Dendritic cell treated with granulocyte-macrophage colony-stimulating factor and Interleukin-4, amounts not matched to agents 40 ng/mL and 50 ng/mL, for 4 days (primary cell): Measurements from ENCODE around the gene ADAMTSL3.
"Not testable (repeated sequence)": the region's sequence is repeated elsewhere in the genome, so short reads cannot be mapped to it uniquely, and the experiment has no call there.

Experiments
- H3K27ac Mint-ChIP-seq: one replicate; pipeline ENCODE4 v1.8.0; 2022; ENCODE audit warnings: mild to moderate bottlenecking, mixed read lengths
- H3K27me3 Mint-ChIP-seq: one replicate; pipeline ENCODE4 v1.8.0; 2022; ENCODE audit warnings: mild to moderate bottlenecking, mixed read lengths
- H3K36me3 Mint-ChIP-seq: one replicate; pipeline ENCODE4 v1.8.0; 2022; ENCODE audit warnings: low read depth, mixed read lengths
- H3K4me1 Mint-ChIP-seq: one replicate; pipeline ENCODE4 v1.8.0; 2022; ENCODE audit warnings: low read depth, mixed read lengths
- H3K4me3 Mint-ChIP-seq: one replicate; pipeline ENCODE4 v1.8.0; 2022; ENCODE audit warnings: mild to moderate bottlenecking, moderate library complexity, mixed read lengths
- H3K9me3 Mint-ChIP-seq: one replicate; pipeline ENCODE4 v1.8.0; 2022; ENCODE audit warnings: mixed read lengths
- intact Hi-C: fragments of 100-400 bp; cut with micrococcal nuclease; formaldehyde crosslinking; loops from one replicate; pipeline ENCODE4 v1.15.0; 2022

Gene ADAMTSL3

DNA sequence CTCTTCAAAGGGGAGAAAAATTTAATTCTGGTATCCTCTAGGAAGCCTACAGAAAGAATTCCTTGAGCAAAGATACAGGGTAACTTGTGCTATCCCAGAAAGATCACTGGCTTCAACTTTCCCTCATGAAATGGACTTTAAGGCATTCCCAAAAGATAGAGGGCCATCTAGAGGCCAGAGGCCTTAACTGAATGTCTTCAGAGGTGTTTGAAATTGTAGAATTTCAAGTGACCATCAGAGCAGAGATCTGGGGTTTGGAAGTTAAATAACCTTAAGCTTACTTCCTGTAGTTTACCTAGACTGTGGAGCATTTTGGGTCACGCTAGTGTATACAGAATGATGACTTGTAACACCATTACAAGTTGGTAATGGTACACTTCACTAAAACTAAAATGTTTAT, 400.6 kb downstream of the ADAMTSL3 start:
- H3K36me3 Mint-ChIP-seq, H3K27ac Mint-ChIP-seq, H3K4me3 Mint-ChIP-seq, intact Hi-C loops, H3K27me3 Mint-ChIP-seq, H3K4me1 Mint-ChIP-seq: not testable (repeated sequence)
- H3K9me3 Mint-ChIP-seq, result peaks cover 22% of the 10 kb centered on the region

GRCh38 chr15:84057714-84058331, 403.9 kb downstream of the ADAMTSL3 start:
- H3K36me3 Mint-ChIP-seq, result no peaks in the 10 kb centered on the region
- no peak overlapping the region for H3K4me3 Mint-ChIP-seq
- intact Hi-C loops, result no loop called here
- no peak overlapping the region for H3K27ac Mint-ChIP-seq
- H3K4me1 Mint-ChIP-seq, result no peaks in the 10 kb centered on the region
- H3K9me3 Mint-ChIP-seq, result peaks cover 32% of the 10 kb centered on the region
- H3K27me3 Mint-ChIP-seq, result peaks cover 4% of the 10 kb centered on the region

GRCh38 chr15:84063674-84064073, 409.8 kb downstream of the ADAMTSL3 start:
- not testable (repeated sequence) for H3K36me3 Mint-ChIP-seq

DNA sequence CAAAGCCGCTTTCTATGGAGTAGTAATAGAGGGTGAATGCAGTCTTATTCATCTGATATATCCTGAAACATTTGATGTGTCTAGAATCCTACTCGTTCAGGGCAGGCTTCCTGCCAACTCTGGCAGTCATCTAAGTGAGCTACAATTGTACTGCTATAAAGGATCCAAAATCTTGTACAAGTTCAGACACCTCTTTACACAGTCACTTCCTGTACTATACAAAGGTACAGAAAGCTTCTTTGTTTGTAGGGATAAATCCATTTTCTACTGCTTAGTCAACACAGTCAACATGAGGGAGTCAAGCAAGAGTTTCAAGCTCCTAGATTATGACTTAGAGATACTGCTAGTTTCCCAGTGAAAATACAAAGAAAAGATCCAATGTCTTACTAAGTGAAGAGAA, 414.8 kb downstream of the ADAMTSL3 start:
- H3K27ac Mint-ChIP-seq, H3K4me3 Mint-ChIP-seq, intact Hi-C loops, H3K4me1 Mint-ChIP-seq, H3K27me3 Mint-ChIP-seq, H3K36me3 Mint-ChIP-seq: not testable (repeated sequence)
- H3K9me3 Mint-ChIP-seq, result peaks cover 23% of the 10 kb centered on the region

More at GRCh38 chr15:84063674-84064073, 409.8 kb downstream of the ADAMTSL3 start:
- peaks cover 40% of the 10 kb centered on the region for H3K9me3 Mint-ChIP-seq
- H3K4me1 Mint-ChIP-seq, intact Hi-C loops, H3K27me3 Mint-ChIP-seq, H3K4me3 Mint-ChIP-seq, H3K27ac Mint-ChIP-seq: not testable (repeated sequence)

DNA sequence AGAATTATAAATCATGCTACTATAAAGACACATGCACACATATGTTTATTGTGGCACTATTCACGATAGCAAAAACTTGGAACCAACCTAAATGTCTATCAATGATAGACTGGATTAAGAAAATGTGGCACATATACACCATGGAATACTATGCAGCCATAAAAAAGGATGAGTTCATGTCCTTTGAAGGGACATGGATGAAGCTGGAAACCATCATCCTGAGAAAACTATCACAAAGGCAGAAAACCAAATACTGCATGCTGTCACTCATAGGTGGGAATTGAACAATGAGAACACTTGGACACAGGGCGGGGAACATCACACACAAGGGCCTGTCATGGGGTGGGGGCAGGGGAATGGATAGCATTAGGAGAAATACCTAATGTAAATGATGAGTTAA, 424.1 kb downstream of the ADAMTSL3 start:
- H3K36me3 Mint-ChIP-seq, H3K4me3 Mint-ChIP-seq, H3K27ac Mint-ChIP-seq, intact Hi-C loops, H3K9me3 Mint-ChIP-seq: not testable (repeated sequence)
- peaks cover 66% of the 10 kb centered on the region for H3K27me3 Mint-ChIP-seq
- peaks cover 12% of the 10 kb centered on the region for H3K4me1 Mint-ChIP-seq

DNA sequence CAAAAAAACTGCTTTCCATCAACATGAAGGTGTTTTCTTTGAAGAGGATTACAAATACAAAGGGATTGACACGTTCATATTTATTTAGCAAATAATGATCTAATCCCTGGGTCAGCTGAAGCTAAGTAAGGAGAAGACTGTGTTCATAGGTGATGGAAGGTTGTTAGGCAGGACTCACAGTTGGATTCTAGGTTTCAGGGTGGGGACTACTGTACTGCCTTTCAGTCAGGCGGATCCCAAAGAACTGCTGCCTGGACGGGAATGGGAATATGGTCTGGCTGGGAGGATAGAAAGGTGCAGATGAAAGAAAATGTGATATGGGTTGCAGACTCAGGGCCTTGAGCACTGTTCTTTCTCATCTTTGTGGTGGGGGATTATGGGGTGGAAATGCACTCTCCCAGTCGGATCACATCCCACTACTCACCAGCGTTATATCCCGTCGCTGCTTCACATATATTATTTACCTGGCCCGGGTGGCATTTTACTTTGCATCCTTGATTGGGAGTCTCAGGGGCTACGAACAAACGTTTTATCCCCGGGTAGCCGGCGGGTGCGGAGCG, 425.5 kb downstream of the ADAMTSL3 start:
- H3K9me3 Mint-ChIP-seq, H3K36me3 Mint-ChIP-seq, H3K4me3 Mint-ChIP-seq, intact Hi-C loops, H3K27ac Mint-ChIP-seq: not testable (repeated sequence)
- H3K4me1 Mint-ChIP-seq, result peaks cover 12% of the 10 kb centered on the region
- H3K27me3 Mint-ChIP-seq, result peaks cover 65% of the 10 kb centered on the region

DNA sequence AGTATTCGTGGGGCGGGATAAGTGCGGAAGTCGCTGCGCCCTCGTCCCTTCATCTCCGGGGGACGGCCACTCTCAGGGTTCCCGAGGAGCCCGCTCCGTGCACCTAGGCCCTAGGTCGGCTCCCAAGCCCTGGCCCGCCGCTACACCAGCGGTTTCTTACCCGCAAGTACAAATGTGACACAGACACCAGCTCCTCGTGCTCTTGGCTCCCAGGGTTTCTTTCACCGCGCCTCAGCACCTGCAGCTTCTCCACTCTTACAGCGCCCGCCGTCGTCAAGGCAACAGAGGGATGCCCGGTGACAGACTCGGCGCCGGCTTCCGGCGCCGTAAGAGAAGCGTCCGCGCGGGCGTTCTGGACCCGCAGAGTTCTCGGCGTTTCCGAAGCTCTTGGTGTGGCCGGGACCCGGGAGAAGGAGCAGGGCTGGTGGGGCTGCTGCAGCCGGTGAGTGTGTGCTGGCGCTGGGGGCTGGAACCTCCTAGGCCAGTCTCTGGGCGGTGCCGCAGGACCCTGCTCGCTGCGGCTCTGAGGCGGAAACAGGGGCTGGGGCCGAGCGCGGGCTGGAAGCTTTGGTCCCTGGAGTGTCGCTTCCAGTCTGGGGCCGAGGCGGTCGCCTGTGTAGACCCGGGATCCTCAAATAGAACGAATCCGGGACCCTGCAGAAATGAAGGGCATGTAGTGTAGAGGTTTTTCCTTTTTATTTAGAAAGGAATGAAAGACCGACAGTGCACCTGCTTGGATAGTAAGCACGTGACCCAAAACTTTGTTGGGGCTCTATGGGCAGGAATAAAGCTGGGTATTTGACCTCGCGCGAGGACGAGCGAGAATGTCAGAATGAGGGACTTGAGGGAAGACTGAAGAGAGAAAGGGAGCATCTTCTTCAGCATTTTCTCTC, 426.2 kb downstream of the ADAMTSL3 start:
- Mint-ChIP-seq H3K9me3 (no peaks in the 10 kb centered on the region), H3K27ac (no peak overlapping the region), H3K36me3 (no peaks in the 10 kb centered on the region), H3K27me3 (peaks cover 66% of the 10 kb centered on the region), H3K4me1 (peaks cover 12% of the 10 kb centered on the region), H3K4me3 (peak overlapping the region; percentile 66)
- intact Hi-C loops, result no loop called here

DNA sequence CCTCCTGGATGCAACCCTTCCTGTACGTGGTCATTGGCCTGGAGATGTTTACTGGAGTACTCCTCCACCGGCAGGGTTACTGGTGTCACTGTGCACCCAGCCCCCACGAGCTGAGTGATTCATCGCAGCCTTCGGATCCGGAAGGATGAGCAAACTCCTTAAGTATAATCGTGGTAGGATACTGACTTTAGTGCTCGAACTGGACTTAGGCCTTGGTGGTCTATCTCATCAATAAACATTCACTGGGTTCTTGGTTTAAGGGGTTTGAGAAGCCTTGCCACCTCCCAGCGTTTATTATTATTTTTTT, 426.8 kb downstream of the ADAMTSL3 start:
- H3K36me3 Mint-ChIP-seq, intact Hi-C loops, H3K27ac Mint-ChIP-seq, H3K4me3 Mint-ChIP-seq, H3K9me3 Mint-ChIP-seq: not testable (repeated sequence)
- Mint-ChIP-seq H3K27me3 (peaks cover 66% of the 10 kb centered on the region), H3K4me1 (peaks cover 12% of the 10 kb centered on the region)

GRCh38 chr15:84081391-84082168, 427.7 kb downstream of the ADAMTSL3 start:
- no peaks in the 10 kb centered on the region for H3K36me3 Mint-ChIP-seq
- no peak overlapping the region for H3K4me3 Mint-ChIP-seq
- intact Hi-C loops, result no loop called here
- no peaks in the 10 kb centered on the region for H3K9me3 Mint-ChIP-seq
- peaks cover 63% of the 10 kb centered on the region for H3K27me3 Mint-ChIP-seq
- peaks cover 12% of the 10 kb centered on the region for H3K4me1 Mint-ChIP-seq
- no peak overlapping the region for H3K27ac Mint-ChIP-seq

DNA sequence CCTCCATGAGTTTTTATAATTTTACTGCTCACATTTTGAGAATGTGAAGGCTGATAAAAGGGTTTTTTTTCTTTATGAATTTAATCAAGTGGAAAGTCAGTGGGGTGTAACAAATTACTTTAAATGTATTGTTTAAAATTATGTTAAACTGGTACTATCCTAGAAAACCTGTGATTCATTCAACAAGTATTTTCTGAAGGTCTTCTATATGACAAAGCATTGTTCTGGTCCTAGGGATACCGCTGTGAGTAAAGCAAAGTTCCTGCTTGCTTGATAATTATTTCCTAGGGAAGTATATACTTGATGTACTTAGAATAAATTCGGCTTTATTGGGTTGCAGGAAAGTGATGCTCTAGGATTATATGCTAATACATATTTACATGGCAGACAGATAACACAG, 428.8 kb downstream of the ADAMTSL3 start:
- Mint-ChIP-seq H3K4me3 (no peak overlapping the region), H3K27ac (no peak overlapping the region), H3K4me1 (peaks cover 12% of the 10 kb centered on the region), H3K36me3 (no peaks in the 10 kb centered on the region), H3K9me3 (no peaks in the 10 kb centered on the region), H3K27me3 (peaks cover 53% of the 10 kb centered on the region)
- intact Hi-C loops, result no loop called here

DNA sequence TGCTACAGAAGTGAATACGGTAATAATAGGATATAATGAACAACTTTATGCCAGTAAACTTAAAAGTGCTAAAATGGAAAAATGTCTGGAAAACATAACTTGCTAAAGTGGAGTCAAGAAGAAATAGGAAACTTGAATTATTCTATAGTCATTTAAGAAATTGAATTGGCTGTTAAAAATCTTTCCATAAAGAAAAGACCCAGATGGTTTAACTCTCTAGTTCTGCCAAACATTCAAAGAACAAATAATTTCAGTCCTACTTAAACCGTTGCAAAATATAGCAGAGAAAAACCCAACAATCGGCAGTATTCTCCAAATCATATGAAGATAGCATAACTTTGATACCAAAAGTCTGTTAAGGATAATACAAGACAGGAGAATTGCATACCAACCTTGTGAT, 432.1 kb downstream of the ADAMTSL3 start:
- H3K27ac Mint-ChIP-seq, H3K36me3 Mint-ChIP-seq, intact Hi-C loops, H3K4me3 Mint-ChIP-seq, H3K4me1 Mint-ChIP-seq, H3K9me3 Mint-ChIP-seq: not testable (repeated sequence)
- H3K27me3 Mint-ChIP-seq, result peaks cover 24% of the 10 kb centered on the region
